HK-2 (cell line): ENCODE measurements around the gene TRMT10A.
A peak's percentile ranks its signal among the peaks of the same experiment; 100 is the strongest.

Experiments used
- DNase-seq: peaks from one replicate; pipeline ENCODE4 v3.0.0-alpha.2; 2018; ENCODE audit not compliant: unreplicated experiment

The TRMT10A gene, protein sequence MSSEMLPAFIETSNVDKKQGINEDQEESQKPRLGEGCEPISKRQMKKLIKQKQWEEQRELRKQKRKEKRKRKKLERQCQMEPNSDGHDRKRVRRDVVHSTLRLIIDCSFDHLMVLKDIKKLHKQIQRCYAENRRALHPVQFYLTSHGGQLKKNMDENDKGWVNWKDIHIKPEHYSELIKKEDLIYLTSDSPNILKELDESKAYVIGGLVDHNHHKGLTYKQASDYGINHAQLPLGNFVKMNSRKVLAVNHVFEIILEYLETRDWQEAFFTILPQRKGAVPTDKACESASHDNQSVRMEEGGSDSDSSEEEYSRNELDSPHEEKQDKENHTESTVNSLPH

DNA sequence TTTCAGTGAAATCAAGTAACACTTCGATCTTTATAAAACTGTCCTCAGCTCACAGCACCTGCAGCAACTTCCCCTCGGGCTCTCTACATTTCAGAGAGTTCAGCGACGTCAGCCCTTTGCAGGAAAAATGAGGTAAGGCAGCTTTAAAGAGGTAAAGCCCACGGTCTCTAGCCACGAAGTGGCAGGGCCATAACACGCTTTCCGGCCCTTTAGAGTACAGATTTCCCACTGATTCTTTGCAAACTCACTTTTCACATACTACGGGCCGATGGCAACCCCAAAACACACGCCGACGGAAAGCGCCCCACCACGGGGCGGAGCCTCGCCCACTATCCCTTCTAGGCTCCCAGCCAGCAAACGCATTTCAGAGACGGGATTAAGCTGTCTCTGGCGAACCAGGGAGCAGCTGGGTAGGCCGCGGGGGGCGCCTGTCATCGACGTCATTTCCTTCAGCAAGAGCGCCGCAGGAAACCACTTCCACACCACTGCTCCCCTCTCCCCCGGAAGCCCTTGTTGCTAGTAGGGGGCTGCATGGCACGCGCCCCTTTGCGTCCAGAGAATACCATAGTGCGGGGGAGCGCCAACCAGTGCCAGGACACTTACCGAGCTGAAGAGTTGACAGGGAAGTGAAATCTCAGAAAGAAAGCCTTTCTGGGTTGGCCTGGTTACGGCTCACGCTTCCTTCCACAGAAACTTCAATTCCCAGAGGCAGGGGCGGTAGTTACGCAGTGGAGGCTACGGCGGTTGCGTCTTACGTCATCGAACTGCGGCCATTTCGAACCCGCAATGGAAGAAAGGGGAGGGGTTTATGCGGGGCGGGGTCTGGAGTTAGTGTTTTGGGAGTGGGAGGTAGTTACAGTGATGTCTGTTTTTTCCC lies at the start of gene TRMT10A:
TSS of gene TRMT10A (minus strand) at position 730 of the 877 bp plus-strand sequence. CDS start 4,701 bp downstream, outside the sequence.
- DNase-seq: peak; percentile 95

DNA sequence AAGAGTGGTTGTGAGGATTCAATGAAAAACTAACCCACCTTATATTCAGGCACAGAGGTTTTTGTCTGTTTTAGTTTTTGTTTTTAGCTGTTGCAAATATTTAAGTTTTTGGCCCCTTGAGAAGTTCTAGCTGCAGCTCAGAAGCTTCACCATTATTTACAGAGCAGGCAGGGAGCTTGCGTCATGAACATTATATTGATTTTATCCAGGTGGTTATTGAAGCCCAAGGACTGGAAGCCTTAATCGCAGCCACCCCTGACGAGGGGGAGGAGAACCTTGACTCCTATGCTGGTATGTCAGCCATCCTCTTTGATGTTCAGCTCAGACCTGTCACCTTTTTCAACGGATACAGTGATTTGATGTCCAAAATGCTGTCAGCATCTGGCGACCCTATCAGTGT lies 48.9 kb upstream of the TRMT10A start:
- no peak for DNase-seq

DNA sequence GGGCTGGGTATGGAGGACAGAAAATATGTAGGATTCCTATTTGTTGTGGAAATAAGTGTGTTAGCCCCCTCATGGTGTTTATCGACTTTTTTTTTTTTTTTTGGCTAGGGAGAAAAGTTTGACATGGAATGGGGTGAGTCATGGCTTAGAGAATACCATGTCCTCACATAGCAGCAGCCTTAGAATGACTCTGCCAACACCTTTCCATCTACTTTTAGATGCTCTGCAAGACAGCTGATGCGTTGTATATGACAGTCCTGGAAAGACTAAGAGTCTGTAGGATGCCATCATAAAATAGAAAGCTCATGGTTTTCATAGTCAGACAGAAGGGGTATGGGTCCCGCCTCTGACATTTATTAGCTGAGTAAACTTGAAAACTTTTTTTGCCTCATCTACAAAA lies 48.4 kb upstream of the TRMT10A start:
- DNase-seq: no peak

DNA sequence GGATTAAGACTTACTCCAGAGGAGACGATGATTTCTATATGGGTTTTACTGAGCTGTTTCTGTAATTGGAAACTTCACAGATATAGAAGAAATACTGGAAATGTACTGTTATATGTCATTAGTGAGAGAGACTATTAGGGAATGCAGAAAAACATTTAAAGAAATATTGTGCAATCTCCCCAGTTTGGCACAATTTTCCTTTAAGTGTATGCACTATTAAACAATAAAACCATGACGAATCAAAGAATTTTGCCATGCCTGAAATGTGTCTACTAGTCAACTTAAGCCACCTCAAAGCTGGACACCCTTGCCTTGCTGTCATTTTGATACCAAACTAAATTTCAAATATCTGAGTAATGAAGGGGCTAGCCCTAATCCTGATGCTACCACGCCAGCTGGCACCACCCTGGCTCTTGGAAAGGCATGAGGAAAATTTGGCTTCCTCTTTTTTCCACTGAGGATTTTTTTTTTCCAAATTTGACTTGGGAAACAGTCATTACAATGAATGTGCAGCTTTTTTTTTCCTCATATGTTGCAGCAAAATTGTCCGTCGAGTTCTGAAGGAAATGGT lies 46.9 kb upstream of the TRMT10A start:
- no peak for DNase-seq

DNA sequence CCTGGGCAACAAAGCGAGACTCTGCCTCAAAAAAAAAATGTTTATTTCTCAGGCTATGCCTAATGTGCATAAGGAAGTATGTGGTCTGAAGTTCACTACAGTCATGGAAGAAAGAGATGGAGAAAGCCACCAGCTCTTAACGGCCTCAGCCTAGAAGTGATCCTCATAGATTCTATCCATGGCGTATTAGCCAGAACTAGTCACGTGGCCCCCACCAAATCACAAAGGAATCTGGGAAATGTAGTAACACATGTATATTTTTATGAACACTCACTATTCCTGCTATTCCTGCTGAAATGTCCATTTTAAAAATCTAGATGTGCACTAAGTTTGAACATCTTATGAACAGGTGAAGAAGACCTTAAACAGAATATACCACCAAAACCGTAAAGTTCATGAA lies 44.6 kb upstream of the TRMT10A start:
- DNase-seq: no peak

DNA sequence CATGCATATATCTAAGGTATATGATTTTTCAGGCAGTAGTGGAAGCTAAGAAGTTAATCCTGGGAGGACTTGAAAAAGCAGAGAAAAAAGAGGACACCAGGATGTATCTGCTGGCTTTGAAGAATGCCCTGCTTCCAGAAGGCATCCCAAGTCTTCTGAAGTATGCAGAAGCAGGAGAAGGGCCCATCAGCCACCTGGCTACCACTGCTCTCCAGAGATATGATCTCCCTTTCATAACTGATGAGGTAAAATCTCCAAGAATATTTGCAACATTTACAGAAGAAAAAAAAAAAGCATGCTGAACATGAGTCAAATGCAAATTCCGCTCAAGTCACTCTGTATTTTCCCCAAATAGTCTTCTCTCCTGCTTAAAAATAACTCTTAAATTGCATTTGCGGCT lies 42.9 kb upstream of the TRMT10A start:
- DNase-seq: no peak

DNA sequence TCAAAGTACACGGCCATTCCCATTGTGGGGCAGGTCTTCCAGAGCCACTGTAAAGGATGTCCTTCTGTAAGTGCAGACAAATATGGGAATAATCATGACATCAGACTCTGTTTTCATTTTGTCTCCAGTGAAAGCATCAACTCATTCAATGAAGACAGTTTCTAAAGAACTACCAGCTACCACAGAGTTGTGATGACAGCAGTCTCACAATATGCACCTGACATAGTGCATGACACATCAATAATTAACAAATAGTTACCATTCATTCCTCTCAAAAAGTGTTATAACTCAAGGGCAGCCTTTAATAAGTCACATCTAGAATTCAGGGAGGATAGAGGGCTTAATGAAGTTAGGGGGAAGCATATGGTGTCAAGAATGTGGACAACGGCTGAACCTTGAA lies 31.0 kb upstream of the TRMT10A start:
- DNase-seq: no peak

DNA sequence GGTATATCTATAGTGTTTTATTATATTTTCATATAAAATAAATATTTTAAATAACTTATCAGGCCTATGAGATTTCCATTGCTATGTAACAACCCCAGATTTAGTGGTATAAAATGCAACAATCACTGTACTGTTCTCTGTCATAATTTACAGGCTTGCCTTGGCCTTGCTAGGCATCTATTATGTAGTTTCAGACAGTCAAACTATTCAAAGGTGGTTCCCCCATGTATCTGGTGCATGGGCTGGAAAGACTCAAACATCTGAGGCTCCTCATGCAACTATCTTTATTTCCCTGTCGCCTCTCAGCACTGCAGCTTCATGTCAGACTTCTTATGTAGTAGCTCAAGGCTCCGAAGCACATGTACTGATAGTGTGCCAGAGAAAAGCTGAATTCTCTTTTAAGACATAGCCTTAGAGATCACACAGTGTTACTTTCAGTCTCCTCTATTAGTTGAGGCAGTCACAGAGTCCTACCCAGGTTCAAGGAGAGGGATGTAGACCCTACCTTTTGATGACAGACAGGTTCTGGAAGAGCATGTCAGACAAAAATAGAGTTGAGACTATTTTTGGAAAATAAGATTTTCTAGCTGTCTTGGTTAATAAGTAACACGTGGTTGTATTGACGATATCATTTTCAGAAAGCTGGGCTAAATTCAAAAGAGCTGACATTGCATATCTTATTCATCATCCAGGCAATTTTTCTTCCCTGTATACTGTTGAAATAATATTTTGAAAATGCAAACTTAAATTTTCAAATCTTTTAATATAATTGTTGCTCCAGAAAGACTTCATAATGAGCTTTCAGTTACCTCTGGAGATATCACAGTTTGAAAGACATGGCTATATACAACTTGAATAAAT lies 30.2 kb upstream of the TRMT10A start:
- DNase-seq: no peak

DNA sequence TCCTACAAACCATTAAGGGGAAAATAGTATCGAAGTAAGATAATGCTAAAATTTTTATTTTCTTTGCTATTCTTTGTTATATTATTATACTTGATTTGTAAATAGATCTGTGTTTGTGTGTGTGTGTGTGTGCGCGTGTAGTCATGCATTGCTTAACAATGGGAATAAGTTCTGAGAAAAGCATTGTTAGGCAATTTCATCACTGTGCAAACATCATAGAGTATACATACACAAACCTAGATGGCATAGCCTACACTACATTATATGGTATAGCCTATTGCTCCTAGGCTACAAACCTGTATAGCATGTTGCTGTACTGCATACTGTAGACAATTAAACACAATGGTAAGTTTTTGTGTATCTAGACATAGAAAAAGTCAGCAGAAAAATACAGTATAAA lies 27.9 kb upstream of the TRMT10A start:
- no peak for DNase-seq

DNA sequence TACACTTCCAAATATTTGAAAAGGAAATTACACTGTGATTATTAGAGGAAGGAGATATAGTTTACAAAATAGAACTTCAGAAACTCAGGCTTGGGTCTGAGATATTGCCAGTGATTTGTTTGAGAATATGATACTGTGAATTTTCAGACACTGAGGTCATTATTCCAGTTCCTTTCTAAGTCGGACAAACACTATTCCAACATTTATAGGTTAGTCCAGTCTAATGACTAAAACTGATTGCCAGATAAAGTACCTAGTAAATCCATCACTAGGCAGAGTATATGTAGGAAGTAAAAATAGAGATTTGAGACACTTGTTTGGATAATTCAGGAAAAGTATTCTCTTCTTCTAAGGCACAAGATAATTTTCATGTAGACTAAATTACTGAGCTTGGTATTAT lies 24.0 kb upstream of the TRMT10A start:
- DNase-seq: no peak

DNA sequence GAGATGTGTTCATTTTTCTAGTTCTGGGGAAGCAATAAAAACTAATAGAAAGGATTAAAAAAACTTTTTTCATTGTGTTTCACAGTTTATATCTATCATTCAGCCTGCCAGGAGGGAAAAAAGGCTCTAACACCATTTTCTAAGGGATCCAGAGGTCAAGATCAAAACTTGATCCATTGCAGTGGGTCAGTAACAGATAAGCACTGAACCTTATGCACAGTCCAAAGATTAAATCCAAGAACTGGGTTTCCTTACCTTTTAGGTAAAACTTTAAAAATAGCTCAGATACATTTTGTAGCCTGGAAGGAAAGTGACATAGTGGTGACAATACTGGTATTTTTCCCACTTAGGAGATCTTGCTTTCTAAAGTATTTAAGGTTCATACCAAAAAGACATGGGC lies 23.5 kb upstream of the TRMT10A start:
- DNase-seq: no peak

DNA sequence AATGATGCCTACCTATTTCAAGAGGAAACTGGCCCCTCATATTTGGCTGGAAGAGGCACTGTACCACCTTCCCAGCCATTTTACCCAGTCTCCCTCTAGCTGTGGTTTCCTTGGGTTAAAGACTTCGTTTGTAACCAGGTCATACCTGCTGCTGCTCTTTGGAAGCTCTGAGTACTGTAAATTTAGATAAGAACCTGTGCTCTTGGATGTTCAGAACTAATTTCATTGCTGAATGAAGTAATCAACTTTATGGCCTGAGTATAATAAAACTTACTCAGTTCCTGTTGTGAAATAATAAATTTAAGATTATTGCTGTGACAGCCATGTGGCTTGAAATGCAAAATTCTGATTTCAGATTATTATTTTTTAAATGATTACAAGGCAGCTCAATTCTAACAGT lies 23.0 kb upstream of the TRMT10A start:
- no peak for DNase-seq

DNA sequence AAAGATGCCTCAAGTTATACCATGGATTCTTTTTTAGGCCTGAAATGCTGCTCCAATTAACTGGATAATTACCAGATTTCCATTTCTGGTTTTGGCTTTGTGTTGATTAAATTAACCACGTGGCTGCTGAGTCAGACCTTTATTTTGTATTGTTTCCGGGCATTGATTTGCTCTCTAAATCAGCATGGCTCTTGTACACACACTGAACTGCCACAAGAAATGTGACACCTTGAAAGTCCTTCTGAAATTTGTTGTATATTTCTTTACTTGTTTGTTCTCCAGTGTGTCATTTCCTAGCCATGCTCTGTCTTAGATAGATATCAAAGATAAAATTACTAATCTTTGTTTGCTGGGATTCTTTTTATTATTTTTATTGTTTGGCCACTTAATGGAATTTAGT lies 22.5 kb upstream of the TRMT10A start:
- DNase-seq: no peak

DNA sequence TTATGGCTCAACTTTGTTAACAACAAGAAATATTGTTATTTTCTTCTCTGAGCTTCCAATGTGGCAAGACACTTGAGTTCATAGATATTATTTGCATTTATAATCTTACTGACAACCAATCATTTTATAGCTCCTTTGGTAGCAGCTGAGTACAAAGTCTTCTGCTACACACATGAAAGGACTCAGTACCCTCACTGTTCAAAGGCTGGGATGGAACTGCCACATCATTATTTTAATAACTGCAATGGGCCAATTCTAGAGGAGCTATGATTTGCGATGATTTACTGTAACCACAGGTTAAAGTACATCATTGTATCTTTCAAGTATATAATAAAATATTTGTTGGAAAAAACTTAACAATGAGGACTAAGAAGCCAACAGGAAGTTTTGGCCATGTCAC lies 21.7 kb upstream of the TRMT10A start:
- no peak for DNase-seq

DNA sequence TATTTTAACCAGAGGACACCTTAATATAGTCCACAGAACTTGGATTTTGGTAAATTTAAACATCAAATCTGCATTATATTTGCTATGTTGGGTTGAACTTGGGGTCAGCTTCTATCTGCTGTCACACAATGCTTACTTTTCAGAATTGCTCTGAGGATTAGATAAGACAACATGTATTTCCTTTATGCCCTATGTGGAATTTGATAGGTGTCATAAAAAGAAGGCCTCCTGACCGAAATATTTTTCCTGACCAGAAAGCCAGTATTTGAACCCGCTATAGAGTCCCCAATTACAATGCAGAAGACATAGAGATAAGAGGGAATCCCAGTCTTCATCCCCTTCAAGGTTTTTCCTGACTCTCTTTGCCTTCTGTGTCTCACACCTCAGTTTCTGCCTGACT lies 14.9 kb upstream of the TRMT10A start:
- DNase-seq: no peak

DNA sequence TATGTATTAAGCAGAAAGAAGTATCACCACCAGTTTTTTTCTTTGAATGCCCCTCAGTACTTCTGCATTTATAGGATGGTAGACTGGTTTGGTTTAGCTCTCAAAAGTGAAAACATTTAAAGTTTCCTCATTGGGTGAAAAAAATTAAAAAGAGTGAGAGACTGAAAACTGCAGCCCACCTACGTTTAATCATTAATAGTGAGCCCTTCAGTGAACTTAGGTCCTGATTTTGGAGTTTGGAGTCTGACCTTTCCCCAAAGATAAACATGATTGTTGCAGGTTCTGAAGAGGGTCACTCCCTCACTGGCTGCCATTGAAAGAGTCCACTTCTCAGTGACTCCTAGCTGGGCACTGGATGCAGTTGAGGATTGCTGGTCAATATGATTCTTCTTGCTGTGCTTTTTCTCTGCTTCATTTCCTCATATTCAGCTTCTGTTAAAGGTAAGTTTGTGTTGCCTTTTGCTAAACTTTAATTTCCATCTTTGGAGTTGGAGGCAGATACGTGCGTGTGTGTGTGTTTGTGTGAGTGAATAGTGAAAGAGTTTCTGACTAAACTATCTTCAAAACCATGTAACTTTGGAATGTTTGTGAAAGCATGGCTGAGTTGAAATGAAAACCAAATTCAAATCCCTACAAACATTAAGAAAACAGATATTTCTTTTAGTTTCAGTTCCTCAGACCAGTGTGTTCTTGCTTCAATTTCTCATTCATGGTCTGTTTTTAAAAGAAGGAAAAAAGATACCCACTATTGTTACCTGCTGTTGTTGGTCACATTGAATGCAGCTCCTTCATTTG lies 10.9 kb upstream of the TRMT10A start, which contains the start of gene MTTP:
TSS of gene MTTP (plus strand) at position 295 of the 795 bp plus-strand sequence. CDS start at position 381, 86 bp downstream.
- no peak for DNase-seq

DNA sequence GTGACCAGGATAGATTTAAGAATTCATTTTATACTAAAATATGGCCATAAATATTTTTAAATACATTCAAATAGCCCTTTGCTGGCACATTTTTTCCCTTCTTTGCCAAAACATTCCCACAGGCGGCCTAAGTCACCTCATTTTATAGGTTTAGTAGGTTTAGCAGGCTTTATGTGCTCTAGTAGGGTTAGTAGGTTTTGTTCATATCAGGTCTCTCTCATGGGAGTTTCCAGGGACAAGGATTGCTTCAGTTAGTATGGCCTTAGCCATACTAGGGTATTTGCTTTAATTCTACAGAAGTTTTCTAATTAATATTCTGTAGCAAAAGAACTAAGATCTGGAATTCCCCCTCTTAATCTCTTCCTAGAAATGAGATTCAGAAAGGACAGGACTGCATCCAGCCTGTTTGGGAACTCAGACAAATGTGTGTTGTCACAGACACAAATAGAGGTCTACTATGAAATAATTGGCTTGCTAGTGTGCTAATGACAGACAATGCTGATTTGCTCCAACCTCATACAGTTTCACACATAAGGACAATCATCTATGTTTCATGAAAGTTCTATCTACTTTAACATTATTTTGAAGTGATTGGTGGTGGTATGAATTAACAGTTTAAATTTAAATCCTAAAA lies 10.0 kb upstream of the TRMT10A start:
- no peak for DNase-seq

DNA sequence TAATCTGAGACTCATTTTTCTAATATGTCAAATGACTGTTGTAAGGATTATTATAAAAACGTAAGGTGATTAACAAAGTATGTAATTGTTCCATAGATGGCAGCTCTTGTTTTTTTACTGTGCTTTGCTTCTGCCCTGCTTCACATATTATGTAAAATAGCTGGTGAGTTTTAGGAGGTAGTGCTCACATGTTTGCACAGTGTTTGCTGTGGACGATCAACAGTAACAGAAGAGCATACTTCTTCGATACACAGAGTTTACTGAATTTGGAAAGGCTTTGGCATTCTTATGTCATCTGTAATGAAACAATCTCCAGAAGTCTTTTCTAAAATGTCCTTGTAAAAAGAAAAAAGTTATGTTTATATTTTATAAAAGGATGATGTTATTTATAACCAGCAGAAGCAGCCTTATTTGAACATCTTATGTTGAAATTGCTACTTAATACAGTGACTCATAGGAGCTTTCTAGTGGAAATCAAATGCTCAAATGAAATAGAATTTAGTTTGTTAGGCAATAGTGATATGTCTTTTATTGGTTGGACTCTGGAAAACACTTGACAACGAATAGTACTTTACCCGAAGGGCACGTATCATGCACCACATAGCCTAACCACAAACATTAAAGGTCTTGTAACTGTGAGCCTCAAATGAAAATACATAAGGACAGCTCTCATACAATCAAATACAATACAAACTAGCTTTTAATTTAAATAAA lies 8.8 kb upstream of the TRMT10A start:
- DNase-seq: no peak

DNA sequence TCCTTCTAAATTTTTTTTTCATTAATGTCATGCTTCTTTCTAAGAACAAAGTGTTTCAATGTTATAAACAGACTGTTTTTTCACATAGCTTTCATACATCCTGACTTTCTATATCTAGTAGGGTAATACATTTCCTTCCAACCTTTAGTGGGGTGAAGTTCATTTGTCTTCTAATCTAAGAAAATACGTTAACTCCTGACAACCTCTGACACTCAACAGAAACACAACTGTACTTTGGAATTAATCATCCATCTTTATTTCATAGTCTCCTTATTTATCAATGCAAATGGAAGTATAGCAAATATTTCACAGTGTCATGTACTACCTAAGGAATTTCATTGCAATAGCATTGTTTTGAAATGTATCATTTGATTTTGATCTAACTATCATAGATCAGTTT lies 8.0 kb upstream of the TRMT10A start:
- no peak for DNase-seq

DNA sequence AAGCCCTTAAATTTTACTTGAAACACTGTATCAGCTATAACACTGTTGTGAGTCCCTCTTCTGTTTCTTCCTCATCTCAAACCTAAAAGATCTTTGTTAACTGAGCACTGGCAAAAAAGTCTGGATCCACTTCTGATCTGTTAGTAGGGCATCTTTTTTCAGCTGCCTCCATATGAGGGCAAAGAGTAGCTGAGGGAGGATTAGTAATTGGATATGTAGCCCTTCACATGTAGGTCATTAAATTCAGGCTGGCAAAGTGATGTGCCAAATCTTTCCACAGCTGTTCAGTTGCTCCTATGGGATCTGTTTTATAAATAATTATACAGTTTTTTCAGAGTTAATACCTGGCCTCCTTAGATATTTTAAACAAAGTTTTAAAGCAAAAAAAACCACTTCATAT lies 1.1 kb upstream of the TRMT10A start:
- DNase-seq: no peak
